B cell (primary cell): Measurements from ENCODE around the gene TTLL8.

ENCODE experiments used
- EZH2 ChIP-seq: IDR thresholded peaks from 2 replicates; pipeline ENCODE4 v1.6.1; 2012; ENCODE audit warnings: borderline replicate concordance, low read depth, mild to moderate bottlenecking, moderate library complexity, low read length; ENCODE audit not compliant: insufficient read depth, poor library complexity, severe bottlenecking
- TF ChIP-seq, protein P1 (sequence below): fragments of 200-600 bp; IDR thresholded peaks from one replicate; pipeline ENCODE4 v1.8.0; 2022; ENCODE audit warnings: antibody characterized with exemption, mild to moderate bottlenecking

DNA sequence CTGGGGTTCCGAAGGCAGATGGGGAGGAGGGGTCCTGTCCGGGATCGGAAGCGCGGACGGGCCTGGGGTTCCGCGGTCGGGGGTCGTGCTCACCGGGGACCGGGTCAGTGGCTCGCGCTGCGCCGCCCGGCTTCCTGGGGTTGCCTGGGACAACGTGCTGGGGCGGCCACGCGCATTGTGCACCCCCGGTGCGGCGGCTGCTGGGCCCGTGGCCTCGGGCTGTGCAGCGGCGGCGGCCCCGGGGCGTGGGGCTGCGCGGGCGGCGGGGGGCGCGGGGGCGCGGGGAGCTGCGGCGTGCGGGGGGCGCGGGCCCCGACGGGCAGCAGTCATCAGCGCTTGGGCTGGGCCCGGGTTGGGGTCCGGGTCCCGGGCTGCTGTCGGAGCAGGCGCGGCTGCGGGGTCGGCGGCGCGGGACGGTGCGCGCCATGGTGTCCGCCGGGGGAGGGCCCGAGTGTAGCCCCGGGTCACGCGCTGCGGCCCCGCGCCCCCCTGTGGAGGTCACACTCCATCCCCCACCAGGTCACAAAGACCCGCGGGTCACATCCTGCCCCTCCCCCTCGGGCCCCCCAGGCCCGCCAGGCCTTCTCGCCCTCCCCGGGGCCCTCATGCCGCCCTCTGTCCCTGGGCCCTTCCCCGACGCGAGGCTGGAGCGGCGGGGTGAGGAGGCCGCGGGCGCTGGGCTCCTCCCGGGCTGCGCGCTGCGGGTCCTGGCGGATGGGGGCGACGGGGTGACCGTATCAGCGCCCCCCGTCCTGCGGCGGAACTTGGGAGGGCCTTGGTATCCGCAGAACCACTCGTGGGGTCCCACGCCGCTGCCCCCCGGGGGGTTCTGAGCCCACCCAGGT, at the start of gene TTLL8:
- TF ChIP-seq, protein P1, sequence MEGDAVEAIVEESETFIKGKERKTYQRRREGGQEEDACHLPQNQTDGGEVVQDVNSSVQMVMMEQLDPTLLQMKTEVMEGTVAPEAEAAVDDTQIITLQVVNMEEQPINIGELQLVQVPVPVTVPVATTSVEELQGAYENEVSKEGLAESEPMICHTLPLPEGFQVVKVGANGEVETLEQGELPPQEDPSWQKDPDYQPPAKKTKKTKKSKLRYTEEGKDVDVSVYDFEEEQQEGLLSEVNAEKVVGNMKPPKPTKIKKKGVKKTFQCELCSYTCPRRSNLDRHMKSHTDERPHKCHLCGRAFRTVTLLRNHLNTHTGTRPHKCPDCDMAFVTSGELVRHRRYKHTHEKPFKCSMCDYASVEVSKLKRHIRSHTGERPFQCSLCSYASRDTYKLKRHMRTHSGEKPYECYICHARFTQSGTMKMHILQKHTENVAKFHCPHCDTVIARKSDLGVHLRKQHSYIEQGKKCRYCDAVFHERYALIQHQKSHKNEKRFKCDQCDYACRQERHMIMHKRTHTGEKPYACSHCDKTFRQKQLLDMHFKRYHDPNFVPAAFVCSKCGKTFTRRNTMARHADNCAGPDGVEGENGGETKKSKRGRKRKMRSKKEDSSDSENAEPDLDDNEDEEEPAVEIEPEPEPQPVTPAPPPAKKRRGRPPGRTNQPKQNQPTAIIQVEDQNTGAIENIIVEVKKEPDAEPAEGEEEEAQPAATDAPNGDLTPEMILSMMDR, result no peak
- TF ChIP-seq EZH2, result no peak
